ACHN (cell line): Measurements from ENCODE around the gene VTN.
A peak's percentile ranks its signal among the peaks of the same experiment; 100 is the strongest.

Experiments
- DNase-seq: peaks from one replicate; pipeline ENCODE4 v3.0.0-alpha.2; 2015
- in situ Hi-C: cut with HindIII; loops from 2 replicates; pipeline ENCODE4 v1.10.0; 2017; ENCODE audit warnings: low sequenced_read_pairs, low pct_ligation_motif_present, low pct_unique_long_range_greater_than_20kb

VTN gene

DNA sequence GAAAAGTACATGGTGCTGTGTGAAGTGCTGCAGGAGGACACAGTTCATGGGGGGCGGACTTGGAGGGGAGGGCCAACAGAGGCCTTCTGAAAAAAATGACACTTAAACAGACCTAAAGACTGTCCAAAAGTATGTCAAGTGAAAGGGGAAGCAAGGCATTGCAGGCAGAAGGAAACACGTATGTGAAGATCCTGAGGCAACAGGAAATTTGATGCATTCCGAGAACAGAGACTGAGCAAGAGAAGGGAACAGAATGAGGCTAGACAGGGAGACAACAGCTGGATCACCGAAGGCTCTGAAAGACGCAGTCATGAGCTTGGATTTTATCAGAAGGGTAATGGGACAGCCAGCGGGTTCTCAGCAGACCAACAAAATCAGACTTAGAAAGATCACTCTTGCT is 35.9 kb downstream of the VTN start:
- no peak for DNase-seq
- in situ Hi-C loops: no loop called here

DNA sequence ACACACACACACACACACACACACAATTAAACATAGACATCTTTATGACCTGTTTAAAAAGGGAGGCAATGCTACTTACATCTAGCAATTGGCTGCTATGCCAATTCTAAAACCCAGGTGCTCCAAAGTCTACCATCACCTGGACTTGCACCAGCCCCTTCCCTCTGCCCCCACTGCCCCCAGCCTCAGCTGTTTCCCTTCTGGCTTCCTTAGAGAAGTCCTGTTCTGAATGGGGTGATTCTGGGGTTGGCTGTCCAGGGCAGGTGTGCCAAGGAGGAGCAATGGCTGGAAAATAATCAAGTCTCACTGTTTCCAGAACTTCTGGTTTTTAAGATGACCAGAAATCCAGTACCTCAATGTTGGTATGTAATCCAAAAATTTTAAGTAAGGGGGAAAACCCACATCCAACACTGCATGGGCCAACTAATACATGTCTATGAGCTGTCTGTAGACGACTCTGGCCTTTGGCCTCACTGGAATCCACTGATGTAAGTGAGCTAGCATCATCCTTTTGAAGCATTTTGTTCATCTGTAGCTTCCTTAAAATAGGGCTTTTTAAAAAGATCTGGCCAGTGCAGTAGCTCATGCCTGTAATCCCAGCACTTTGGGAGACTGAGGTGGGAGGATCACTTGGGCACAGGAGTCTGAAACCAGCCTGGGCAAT is 36.9 kb downstream of the VTN start:
- in situ Hi-C loops: no loop called here
- no peak for DNase-seq

DNA sequence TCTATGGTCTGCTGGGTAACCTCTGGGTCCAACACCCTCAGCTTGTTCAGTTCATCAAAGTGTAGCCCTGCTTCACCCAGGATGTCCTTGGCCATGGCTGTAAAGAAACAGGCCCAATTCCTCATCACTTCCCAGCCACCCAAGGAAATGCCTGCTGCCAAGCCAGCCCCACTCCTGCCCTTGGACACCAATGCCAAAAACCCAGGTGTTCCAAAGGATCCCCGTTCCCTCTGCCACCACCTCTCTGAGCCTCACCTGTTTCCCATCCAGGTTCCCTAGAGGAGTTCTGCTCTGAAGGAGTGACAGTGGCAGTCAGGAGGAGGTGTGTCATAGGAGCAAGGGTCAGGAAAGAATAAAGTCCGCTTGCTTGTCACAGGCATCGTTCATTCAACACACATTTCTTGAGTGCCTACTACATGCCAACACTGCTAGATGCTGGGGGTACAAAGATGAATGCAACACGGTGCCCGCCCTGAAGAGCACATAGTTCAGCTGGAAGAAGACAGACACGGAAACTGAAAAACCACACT is 38.2 kb downstream of the VTN start:
- in situ Hi-C loops: no loop called here
- DNase-seq: no peak

DNA sequence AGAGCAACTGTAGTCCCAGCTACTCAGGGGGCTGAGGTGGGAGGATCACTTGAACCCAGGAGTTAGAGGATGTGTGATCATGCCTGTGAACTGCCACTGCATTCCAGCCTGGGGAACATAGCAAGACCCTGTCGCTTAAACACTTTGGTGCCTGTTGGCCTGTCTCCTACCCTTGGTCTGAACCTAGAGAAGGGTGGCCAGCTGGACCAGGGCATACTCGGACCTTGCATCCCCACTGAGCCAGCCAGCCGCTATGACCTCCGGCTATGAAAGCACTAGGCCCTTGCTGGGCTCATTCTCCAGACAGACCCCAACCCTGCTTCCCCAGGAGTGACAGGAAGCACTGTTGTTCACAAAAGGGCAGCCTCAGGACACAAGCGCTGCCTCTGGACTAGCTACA is 39.4 kb downstream of the VTN start:
- DNase-seq: no peak
- in situ Hi-C loops: no loop called here

DNA sequence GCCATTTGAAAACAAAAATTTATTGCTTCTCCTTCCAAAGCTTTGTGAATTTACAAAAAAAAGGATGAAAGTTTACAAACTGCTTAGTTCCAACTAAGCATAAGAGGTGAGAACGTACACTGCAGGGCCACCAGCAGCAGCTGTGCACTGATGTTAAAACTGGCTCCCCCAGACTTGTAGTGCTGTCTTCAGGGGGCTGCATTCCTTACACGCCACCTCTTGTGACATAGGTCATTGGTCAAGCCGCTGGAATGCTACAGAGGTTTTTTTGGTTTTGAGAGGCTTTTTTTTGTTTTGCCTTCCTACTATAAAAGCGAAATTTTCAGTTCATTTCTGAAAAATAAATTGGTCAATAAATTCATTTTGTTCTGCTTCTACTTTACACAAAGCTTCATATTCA is 41.8 kb downstream of the VTN start:
- no peak for DNase-seq
- in situ Hi-C loops: no loop called here

DNA sequence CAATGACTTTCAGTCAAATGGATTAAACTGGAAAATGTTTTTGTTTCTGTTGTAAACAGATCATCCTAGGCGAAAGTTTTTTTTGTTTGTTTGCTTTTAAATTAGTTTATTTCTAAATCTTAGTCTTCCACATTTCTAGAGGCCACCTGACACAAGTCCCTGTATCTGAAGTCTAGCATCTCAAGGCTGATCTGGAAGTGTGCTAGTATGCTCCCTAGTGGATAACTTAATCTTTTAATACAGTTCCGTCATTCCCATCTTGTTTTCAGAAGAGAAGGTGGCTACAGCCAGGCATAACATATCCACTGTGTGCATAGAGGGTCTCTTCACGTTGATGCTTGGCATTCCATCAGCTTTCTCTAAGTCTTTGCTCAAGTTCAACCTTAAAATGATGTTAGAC is 42.4 kb downstream of the VTN start:
- in situ Hi-C loops: no loop called here
- DNase-seq: peak; percentile 36

DNA sequence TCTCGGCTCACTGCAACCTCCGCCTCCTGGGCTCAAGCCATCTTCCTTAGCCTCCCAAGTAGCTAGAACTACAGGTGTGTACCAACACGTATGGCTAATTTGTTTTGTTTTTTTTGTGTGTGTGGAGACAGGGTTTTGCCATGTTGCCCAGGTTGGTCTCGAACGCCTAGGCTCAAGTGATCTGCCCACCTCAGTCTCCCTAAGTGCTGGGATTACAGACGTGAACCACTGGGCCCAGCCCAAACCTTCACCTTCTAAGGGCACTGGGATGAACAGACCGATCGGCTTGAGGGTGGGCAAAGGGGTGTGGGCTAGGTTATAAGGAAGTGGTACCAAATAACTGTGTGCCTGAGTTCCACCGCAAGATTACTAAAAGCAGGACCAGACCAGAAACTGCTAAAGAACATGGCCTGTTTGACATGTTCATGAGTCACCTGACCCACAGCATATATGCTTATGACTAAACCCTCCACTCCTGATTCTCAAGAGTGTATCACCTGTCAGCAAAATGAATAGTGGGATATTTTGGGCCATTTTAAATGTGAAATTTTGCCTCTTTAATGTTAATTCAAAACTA is 43.0 kb downstream of the VTN start:
- in situ Hi-C loops: no loop called here
- DNase-seq: no peak

DNA sequence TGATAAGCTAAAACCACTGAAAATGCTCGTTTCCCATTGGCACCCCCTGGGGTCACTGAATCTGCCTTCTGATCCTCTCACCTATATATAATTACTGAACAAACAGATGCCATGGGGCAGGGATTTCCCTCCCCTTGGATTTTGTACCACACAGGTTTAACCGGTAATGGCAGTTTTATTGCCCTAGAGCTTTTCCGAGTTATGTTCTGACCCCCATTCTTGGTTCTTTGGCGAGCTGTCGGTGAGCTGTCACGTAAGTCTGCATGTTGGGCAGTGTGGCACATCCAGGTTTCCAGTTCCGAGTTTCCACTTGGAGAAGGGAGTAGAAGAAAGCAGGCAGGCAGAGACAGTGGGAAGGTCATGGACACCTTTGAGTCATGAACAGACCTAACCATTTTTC is 44.0 kb downstream of the VTN start:
- in situ Hi-C loops: no loop called here
- no peak for DNase-seq

DNA sequence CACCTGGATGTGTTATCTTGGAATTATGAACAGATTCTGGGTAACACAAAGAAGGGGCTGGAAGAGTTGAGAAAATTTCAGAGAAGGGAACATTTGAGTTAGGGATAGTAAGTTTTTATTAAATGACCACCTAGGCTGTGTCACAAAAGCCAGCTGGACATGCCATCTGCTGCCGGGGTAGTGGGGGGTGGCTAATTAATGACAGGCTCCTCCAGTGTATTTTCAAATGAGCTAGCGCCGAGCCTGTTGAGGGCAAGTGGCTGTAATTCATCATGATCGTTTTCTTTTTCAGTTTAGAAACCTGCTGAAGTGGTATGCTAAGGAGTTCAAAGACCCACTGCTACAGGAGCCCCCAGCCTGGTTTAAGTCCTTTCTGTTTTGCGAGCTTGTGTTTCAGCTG is 44.9 kb downstream of the VTN start:
- no peak for DNase-seq
- in situ Hi-C loops: no loop called here

DNA sequence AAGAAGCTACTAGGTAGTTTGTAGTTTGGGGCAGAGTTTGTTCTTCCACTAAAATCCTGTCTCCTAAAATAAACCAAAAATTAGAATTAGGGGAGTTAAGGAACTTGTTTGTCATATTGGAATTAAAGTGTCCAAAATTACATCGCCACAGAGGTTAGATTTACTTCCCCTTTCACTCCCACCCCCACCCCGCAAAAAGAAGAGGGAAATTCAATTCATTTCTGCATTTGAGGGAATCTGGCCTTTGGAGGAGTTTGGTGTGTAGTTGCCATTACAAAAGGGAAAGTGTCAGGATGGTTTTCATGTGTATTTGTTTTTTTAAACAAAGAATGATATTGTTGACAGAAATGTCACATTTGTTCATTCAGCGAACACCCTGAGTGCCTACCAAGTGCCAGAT is 45.3 kb downstream of the VTN start:
- in situ Hi-C loops: no loop called here
- DNase-seq: no peak

DNA sequence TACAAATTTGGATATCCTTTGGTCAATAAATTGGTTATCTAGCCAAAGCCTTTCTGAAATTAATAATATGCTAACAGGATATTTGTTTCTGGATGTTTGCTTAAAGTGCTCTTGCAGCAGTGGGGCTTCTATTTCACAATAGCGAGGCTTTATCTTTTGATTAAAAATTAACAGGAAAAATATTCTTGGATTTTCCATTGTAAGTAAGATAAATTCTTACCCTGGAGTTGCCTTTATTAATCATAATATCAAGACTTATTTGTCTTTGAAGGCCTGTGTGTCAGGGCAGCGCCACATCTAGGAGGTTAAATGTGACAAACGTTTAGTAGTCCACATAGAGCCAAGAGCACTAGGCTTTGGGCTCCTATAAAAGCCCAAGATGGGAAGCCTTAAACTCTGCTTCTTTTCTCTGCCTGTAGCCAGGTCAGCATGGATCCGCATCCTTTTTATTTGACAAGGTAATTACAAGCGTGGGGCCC is 45.8 kb downstream of the VTN start:
- in situ Hi-C loops: no loop called here
- no peak for DNase-seq

DNA sequence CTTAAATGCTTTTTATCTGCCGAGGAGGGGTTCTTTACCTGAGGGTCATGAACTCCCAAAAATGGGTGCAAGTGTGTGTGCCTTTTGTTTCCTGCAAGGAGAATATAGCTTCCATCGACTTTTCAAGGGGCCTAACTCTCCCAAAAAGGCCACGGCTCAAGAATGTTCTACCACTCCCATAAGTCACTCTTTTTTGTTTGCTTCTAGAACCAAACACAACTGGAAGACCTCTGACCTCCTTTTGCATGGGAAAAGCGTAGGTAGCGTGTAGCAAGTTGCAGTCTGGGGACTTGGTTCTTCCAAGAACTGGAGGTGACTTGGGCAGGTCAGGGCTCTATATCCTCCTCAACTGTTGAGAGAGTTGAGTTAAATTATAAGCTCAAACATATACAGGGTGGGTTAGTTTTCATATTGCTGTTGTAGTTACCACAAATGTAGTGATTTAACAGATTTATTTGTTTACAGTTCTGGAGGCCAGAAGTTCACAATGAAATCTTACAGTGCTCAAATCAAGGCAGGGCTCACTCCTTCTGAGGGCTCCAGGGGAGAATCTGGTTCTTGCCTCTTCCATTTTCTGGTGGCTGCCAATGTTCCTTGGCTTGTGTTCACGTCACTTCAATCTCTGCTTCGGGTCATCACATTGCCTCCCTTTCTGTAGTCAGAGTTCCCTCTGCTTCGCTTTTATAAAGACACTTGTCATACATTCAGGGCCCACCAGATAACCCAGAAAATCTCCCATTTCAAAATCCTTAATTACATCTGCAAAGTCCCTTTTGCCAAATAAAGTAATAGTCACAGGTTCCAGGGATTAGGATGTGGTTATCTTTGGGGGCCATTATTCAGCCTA is 49.7 kb downstream of the VTN start:
- in situ Hi-C loops: no loop called here
- no peak for DNase-seq

DNA sequence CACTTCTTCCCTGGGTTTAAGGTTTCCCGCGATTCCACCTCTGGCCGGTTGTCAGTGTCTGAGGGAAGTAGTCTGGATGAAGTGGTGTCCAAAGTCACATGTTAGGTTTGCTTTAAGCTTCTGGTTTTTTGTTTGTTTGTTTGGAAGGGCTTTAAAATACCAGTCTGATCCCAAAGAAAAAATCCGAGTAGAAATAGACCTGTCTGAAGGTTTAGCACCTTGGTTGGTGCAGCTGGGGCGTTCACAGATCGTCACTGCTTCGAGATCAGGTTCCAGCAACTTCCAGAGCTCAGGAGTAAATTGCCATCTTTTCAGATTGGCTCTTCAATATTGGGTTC is 50.5 kb downstream of the VTN start:
- in situ Hi-C loops: no loop called here
- DNase-seq: no peak

DNA sequence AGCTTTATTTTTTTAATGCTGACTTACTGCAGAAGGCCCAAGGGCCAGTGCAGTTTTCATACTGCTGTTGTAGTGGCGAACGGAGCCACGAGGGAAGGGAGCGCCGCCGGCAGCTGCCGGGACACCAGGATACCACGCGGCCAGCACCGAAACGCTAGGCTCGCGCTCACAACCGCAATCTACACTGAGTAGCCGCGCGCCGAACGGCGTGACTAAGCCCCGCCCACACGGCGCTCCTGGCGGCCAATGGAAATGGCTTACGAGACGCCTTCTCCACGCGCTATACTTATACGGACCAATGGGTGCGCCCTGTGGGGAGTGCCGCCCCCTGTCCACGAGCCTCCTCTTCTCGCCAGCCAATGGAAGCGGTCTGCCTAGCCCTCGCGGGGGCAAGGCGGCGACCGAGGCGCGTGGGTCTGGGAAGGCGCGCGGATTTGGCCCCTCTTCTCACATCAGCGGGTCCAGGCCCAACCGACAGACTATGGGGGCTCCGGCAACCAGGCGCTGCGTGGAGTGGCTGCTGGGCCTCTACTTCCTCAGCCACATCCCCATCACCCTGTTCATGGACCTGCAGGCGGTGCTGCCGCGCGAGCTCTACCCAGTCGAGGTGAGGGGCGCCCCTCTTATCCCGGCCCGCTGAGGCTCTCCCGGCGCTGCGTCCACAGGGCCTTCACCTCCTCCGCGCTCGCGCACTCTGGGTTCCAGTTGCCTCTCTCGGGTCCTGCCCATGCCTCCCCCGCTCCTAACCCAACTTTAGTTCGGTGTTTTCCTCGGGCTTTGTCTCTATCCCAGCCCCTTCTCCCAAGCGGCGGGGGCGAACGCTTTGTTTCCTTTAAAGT is 51.1 kb downstream of the VTN start, which contains the start of gene TMEM97:
TSS of gene TMEM97 (plus strand) at position 442 of the 839 bp plus-strand sequence. CDS start at position 482, 40 bp downstream.
- DNase-seq: peak; percentile 98

DNA sequence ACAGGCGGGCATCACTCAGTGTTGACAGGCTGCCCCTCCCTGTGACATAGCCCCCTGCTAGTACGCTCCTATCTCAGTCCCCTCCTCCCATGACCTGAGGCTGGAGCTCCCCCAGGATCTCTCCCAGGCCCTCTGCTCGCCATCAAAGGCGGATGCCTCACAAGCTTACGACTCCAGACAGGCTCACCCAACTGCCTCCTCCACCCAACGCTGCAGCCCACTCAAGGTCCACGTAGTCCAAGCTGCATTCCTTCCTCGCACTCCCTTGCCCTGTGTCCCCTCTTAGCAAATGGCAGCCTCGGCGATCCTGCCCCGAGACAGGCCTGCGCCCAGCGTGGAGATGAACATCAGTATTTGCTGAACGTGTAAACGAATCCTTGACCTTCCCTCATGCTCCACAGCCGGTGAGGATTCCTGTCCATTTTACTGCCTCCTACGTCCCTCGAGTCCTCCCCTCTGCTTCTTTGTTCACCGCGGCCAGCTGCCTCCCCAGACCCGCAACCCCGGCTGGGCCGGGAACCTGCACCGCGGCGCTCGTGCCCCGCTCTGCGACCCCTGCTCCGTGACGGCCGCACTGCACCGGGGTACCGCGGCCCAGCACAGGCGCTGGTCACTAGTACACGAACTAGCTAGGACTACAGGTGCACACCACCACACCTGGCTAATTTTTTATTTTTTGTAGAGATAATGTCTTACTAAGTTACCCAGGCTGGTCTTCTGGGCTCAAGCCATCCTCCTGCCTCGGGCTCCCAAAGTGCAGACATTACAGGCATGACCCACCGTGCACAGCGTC is 51.9 kb downstream of the VTN start:
- in situ Hi-C loops: no loop called here
- no peak for DNase-seq

More for the DNA sequence above, 51.1 kb downstream of the VTN start, which contains the start of gene TMEM97:
- in situ Hi-C loops: no loop called here
